Endodermal cell (in vitro differentiated cells): Measurements from ENCODE around the gene CLMP. TPM values are rescaled to one million over a fixed set of nuclear protein-coding genes. Genes with fewer than 3 reads are reported as not detected.

ENCODE experiments used
- DNase-seq: peaks from one replicate; pipeline ENCODE4 v3.0.0-alpha.2; 2017
- H3K27ac ChIP-seq: 2 replicates; pipeline ENCODE4 v1.5.1; 2013; ENCODE audit warnings: mild to moderate bottlenecking, low read depth, low read length, moderate library complexity
- H3K27me3 ChIP-seq: 2 replicates; pipeline ENCODE4 v1.6.1; 2013; ENCODE audit warnings: mild to moderate bottlenecking, low read length, moderate library complexity; ENCODE audit not compliant: insufficient read depth, control insufficient read depth, poor library complexity, severe bottlenecking
- H3K36me3 ChIP-seq: 2 replicates; pipeline ENCODE4 v1.7.0; 2013; ENCODE audit warnings: mild to moderate bottlenecking, low read length, moderate library complexity; ENCODE audit not compliant: control insufficient read depth, insufficient read depth
- H3K4me1 ChIP-seq: one replicate; pipeline ENCODE4 v1.7.0; 2013; ENCODE audit warnings: low read length; ENCODE audit not compliant: control insufficient read depth, insufficient read depth
- H3K4me3 ChIP-seq: 2 replicates; pipeline ENCODE4 v1.5.1; 2013; ENCODE audit warnings: mild to moderate bottlenecking, low read length, moderate library complexity
- H3K9ac ChIP-seq: 2 replicates; pipeline ENCODE4 v1.6.1; 2013; ENCODE audit warnings: mild to moderate bottlenecking, low read length, moderate library complexity; ENCODE audit not compliant: poor library complexity, severe bottlenecking; ENCODE audit errors: extremely low read depth
- H3K9me3 ChIP-seq: 2 replicates; pipeline ENCODE4 v1.6.1; 2013; ENCODE audit warnings: mild to moderate bottlenecking, low read length, moderate library complexity; ENCODE audit not compliant: control insufficient read depth
- H3K27ac Mint-ChIP-seq: 2 replicates; pipeline ENCODE4 v1.8.0; 2020; ENCODE audit warnings: mixed read lengths
- H3K27me3 Mint-ChIP-seq: 2 replicates; pipeline ENCODE4 v1.8.0; 2021; ENCODE audit warnings: mild to moderate bottlenecking, mixed read lengths; ENCODE audit not compliant: insufficient read depth
- H3K36me3 Mint-ChIP-seq: 2 replicates; pipeline ENCODE4 v1.8.0; 2020; ENCODE audit warnings: low read depth, mixed read lengths
- H3K4me1 Mint-ChIP-seq: 2 replicates; pipeline ENCODE4 v1.8.0; 2020; ENCODE audit warnings: mixed read lengths
- H3K4me3 Mint-ChIP-seq: 2 replicates; pipeline ENCODE4 v1.8.0; 2020; ENCODE audit warnings: mild to moderate bottlenecking, moderate library complexity, mixed read lengths
- H3K9me3 Mint-ChIP-seq: 2 replicates; pipeline ENCODE4 v1.8.0; 2020; ENCODE audit warnings: mild to moderate bottlenecking, mixed read lengths
- WGBS, 2 experiments: methylation state at CpG; one replicate each; pipeline versions ENCODE4 v1.1.5 to v1.1.7; 2013; ENCODE audit warnings: missing lambda C conversion rate in 2 of 2, mixed read lengths in 1 of 2; ENCODE audit not compliant: insufficient coverage in 1 of 2, insufficient read length in 1 of 2; 5-methylcytosine and 5-hydroxymethylcytosine counted together
- total RNA-seq, 2 donors: library from RNA; stranded (reverse); fragmentation: NEBNext Ultra II Directional in 1 of 2; extraction: Animal tissue kit (Norgen Biotek cat#: 25700) in 1 of 2; gene quantifications; 2 replicates in 1 of 2; 3 replicates in 1 of 2; pipeline ENCODE4 v1.2.1, GENCODE V29; 2021
- TF ChIP-seq, protein P1 (sequence below): fragments of 200-600 bp; sonication (generic); conservative IDR thresholded peaks from 2 replicates; pipeline ENCODE4 v1.5.0; 2021; ENCODE audit warnings: antibody characterized with exemption, mild to moderate bottlenecking

The CLMP gene
- total RNA-seq, 2 donors from 2014 or later, result 86.5 to 94.4 TPM

DNA sequence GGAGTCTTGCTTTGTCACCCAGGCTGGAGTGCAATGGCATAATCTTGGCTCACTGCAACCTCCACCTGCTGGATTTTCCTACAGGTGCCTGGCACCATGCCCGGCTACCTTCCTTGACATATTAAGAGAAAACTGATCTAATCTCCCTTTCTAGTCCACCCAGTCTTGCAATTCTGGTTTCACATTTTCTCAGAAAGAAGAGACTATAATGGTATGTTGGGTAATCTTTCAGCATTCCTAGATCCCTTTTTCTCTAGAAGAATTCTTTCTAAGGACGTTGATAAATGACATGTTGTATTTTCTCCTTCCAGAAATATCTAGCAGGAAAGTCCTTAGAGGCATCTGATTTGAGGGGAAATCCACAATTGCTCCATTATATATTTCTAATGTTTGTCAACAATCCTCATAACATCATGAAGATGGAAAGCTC, 122.7 kb downstream of the CLMP start:
- Histone ChIP-seq H3K9ac (no peak overlapping the region), H3K9me3 (no peaks in the 10 kb centered on the region), H3K36me3 (peaks cover 73% of the 10 kb centered on the region), H3K4me3 (no peak overlapping the region), H3K4me1 (no peaks in the 10 kb centered on the region), H3K27me3 (no peaks in the 10 kb centered on the region), H3K27ac (no peak overlapping the region)
- H3K4me1 Mint-ChIP-seq, result peaks cover 25% of the 10 kb centered on the region
- no peaks in the 10 kb centered on the region for H3K9me3 Mint-ChIP-seq
- no peaks in the 10 kb centered on the region for H3K27me3 Mint-ChIP-seq
- TF ChIP-seq, protein P1, sequence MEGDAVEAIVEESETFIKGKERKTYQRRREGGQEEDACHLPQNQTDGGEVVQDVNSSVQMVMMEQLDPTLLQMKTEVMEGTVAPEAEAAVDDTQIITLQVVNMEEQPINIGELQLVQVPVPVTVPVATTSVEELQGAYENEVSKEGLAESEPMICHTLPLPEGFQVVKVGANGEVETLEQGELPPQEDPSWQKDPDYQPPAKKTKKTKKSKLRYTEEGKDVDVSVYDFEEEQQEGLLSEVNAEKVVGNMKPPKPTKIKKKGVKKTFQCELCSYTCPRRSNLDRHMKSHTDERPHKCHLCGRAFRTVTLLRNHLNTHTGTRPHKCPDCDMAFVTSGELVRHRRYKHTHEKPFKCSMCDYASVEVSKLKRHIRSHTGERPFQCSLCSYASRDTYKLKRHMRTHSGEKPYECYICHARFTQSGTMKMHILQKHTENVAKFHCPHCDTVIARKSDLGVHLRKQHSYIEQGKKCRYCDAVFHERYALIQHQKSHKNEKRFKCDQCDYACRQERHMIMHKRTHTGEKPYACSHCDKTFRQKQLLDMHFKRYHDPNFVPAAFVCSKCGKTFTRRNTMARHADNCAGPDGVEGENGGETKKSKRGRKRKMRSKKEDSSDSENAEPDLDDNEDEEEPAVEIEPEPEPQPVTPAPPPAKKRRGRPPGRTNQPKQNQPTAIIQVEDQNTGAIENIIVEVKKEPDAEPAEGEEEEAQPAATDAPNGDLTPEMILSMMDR, result no peak
- no peak for DNase-seq
- H3K36me3 Mint-ChIP-seq, result peaks cover 50% of the 10 kb centered on the region
- H3K27ac Mint-ChIP-seq, result no peak overlapping the region
- H3K4me3 Mint-ChIP-seq, result no peak overlapping the region
- WGBS, 2 experiments, result 90 to 100% methylated on average over 1 to 2 of the region's 2 CpGs

DNA sequence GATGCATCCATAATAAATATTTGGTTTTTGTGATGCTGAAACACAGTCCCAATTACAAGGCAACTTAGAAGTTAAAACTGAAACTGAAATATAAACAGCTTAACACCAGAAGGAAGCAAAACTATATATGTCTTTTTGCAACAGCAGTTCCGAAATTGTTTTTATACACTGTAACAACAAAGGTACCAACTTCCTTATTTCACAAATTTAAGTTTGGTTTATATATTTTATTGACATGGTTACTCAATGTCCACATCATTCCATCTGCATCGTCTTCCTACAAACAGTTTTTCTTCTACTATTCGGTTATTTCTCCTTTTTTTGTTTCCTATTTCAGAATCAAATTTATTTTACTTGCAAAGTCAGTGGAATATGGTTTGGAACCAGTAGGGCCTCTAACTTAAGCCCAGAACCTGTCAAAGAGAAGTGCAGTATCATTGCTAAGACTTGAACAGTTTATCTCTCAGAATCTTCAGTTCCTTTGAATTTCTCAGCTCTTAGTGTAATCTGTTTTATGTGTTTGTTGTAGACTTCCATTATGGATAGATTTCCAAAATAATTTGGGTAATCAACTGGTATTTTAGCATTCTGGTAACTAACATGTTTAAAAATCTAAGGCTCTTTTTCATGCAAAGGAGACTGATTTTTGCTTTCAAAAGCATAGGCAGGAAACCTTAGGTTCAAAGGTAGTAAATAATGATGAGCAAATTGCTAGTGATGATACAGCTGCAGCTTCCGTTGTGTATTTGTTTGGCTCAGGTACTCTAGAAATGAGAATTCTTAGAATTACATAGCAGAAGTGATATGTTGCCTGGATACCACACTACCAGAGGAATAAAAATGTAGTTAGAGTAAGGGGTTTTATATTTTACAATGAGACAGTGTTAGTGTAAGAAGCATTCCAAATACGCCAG, 124.9 kb downstream of the CLMP start:
- H3K27me3 ChIP-seq, result no peaks in the 10 kb centered on the region
- 67 to 84% methylated on average over 1 to 4 of the region's 5 CpGs for WGBS, 2 experiments
- no peak overlapping the region for H3K9ac ChIP-seq
- Mint-ChIP-seq H3K4me1 (peaks cover 25% of the 10 kb centered on the region), H3K4me3 (no peak overlapping the region), H3K27me3 (no peaks in the 10 kb centered on the region), H3K9me3 (no peaks in the 10 kb centered on the region), H3K27ac (no peak overlapping the region), H3K36me3 (peaks cover 37% of the 10 kb centered on the region)
- no peaks in the 10 kb centered on the region for H3K4me1 ChIP-seq
- no peaks in the 10 kb centered on the region for H3K9me3 ChIP-seq
- no peak overlapping the region for H3K27ac ChIP-seq
- no peak for DNase-seq
- TF ChIP-seq, protein P1, result no peak
- peaks cover 63% of the 10 kb centered on the region for H3K36me3 ChIP-seq
- H3K4me3 ChIP-seq, result no peak overlapping the region

DNA sequence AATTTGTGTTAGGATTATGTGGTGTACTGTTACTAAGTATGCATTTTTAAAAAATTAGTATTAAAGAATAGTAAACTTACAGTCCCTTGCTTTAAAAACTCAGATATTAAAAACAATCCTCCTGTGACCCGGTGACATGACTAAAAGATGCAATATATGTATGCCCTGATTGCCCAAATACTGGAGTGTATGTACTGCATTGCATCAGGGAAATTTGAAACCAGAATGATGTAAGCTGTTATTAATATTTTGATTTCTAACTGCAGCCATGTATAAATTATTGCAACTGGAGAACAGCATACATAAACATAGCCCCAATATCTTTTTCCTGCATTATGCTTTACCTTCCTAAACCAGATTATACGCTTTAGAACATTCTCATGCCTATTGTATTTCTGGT, 129.4 kb downstream of the CLMP start:
- Histone ChIP-seq H3K9ac (no peak overlapping the region), H3K27ac (no peak overlapping the region), H3K36me3 (peaks cover 31% of the 10 kb centered on the region), H3K27me3 (no peaks in the 10 kb centered on the region), H3K4me1 (no peaks in the 10 kb centered on the region), H3K9me3 (no peaks in the 10 kb centered on the region), H3K4me3 (no peak overlapping the region)
- H3K4me3 Mint-ChIP-seq, result no peak overlapping the region
- H3K27me3 Mint-ChIP-seq, result no peaks in the 10 kb centered on the region
- TF ChIP-seq, protein P1, result no peak
- no peak overlapping the region for H3K27ac Mint-ChIP-seq
- peaks cover 19% of the 10 kb centered on the region for H3K36me3 Mint-ChIP-seq
- no peaks in the 10 kb centered on the region for H3K9me3 Mint-ChIP-seq
- peaks cover 22% of the 10 kb centered on the region for H3K4me1 Mint-ChIP-seq
- WGBS, 2 experiments, result 95 to 100% methylated on average over 1 to 2 of the region's 2 CpGs
- DNase-seq, result no peak
